HEK293 (cell line): ENCODE results near the gene MEX3C.

Source experiments
- CTCF ChIA-PET: fragments of 350-600 bp; formaldehyde crosslinking; extraction: SDS; loops from one replicate; lab custom pipeline; 2021; ENCODE audit warnings: antibody characterized with exemption; lab: Yijun Ruan, JAX
- POLR2A ChIA-PET: fragments of 300-600 bp; formaldehyde crosslinking; extraction: SDS; loops from one replicate; lab custom pipeline; 2020; ENCODE audit warnings: antibody characterized with exemption, inconsistent platforms; lab: Yijun Ruan, JAX
- H3K27ac ChIP-seq: fragments of 200-500 bp; sonication (Bioruptor generic); 2 replicates; pipeline ENCODE4 v1.5.1; 2014; ENCODE audit warnings: low read depth, low read length, control low read depth, inconsistent platforms; ENCODE audit errors: extremely low read depth
- H3K36me3 ChIP-seq, 2 experiments: fragments of 200-500 bp in 1 of 2; sonication (Bioruptor generic) in 1 of 2; 1 replicate in 1 of 2; 2 replicates in 1 of 2; pipeline ENCODE4 v1.5.1; 2014 to 2017; ENCODE audit warnings: inconsistent platforms in 2 of 2, low read length in 2 of 2; ENCODE audit not compliant: control insufficient read depth in 2 of 2, insufficient read depth in 1 of 2
- H3K4me1 ChIP-seq: fragments of 200-500 bp; sonication (Bioruptor generic); 2 replicates; pipeline ENCODE4 v1.5.1; 2014; ENCODE audit warnings: mild to moderate bottlenecking, low read length, inconsistent platforms; ENCODE audit not compliant: control insufficient read depth, insufficient read depth
- H3K4me3 ChIP-seq: 2 replicates; pipeline ENCODE4 v1.5.1; 2011; ENCODE audit warnings: low read depth, mild to moderate bottlenecking, control low read depth, low read length, moderate library complexity
- H3K9me3 ChIP-seq: fragments of 200-500 bp; sonication (Bioruptor generic); 2 replicates; pipeline ENCODE4 v1.5.1; 2014; ENCODE audit warnings: low read depth, low read length, inconsistent platforms; ENCODE audit not compliant: control insufficient read depth, insufficient read depth
- OVOL3 ChIP-seq: fragments of 450-650 bp; formaldehyde crosslinking; IDR thresholded peaks from 2 replicates; pipeline ENCODE4 v1.5.1; 2016; ENCODE audit warnings: missing biosample characterization, missing genetic modification characterization
- YY2 ChIP-seq: fragments of 450-650 bp; formaldehyde crosslinking; IDR thresholded peaks from 2 replicates; pipeline ENCODE4 v1.5.1; 2016; ENCODE audit warnings: missing biosample characterization, missing genetic modification characterization
- ZNF239 ChIP-seq: fragments of 450-650 bp; formaldehyde crosslinking; IDR thresholded peaks from 2 replicates; pipeline ENCODE4 v1.5.1; 2016; ENCODE audit warnings: missing biosample characterization, missing genetic modification characterization
- ZNF473 ChIP-seq: fragments of 450-650 bp; formaldehyde crosslinking; IDR thresholded peaks from 2 replicates; pipeline ENCODE4 v1.5.1; 2017; ENCODE audit warnings: missing biosample characterization, missing genetic modification characterization
- ZNF600 ChIP-seq: fragments of 450-650 bp; formaldehyde crosslinking; IDR thresholded peaks from 2 replicates; pipeline ENCODE4 v1.5.1; 2016; ENCODE audit warnings: missing biosample characterization, missing genetic modification characterization
- ZNF658 ChIP-seq: fragments of 450-650 bp; formaldehyde crosslinking; IDR thresholded peaks from 2 replicates; pipeline ENCODE4; 2016; ENCODE audit warnings: missing biosample characterization, missing genetic modification characterization
- ZSCAN30 ChIP-seq: fragments of 450-650 bp; IDR thresholded peaks from 2 replicates; pipeline ENCODE4 v1.5.1; 2018; ENCODE audit warnings: missing biosample characterization, mild to moderate bottlenecking, missing genetic modification characterization, moderate library complexity
- TF ChIP-seq, protein P1 (sequence below): fragments of 450-650 bp; formaldehyde crosslinking; IDR thresholded peaks from 2 replicates; pipeline ENCODE4 v1.5.1; 2017; ENCODE audit warnings: missing biosample characterization, missing genetic modification characterization
- TF ChIP-seq, protein P2 (sequence below): fragments of 450-650 bp; formaldehyde crosslinking; IDR thresholded peaks from 2 replicates; pipeline ENCODE4 v1.5.1; 2016; ENCODE audit warnings: missing biosample characterization, missing genetic modification characterization, borderline replicate concordance
- TF ChIP-seq, protein P3 (sequence below): fragments of 450-650 bp; formaldehyde crosslinking; IDR thresholded peaks from 2 replicates; pipeline ENCODE4 v1.5.1; 2016; ENCODE audit warnings: missing biosample characterization, missing genetic modification characterization, borderline replicate concordance
- TF ChIP-seq, protein P4 (sequence below): fragments of 450-650 bp; formaldehyde crosslinking; IDR thresholded peaks from 2 replicates; pipeline ENCODE4 v1.5.1; 2016; ENCODE audit warnings: missing biosample characterization, missing genetic modification characterization
- TF ChIP-seq, protein P5 (sequence below): fragments of 450-650 bp; formaldehyde crosslinking; IDR thresholded peaks from 2 replicates; pipeline ENCODE4 v1.5.1; 2016; ENCODE audit warnings: missing biosample characterization, missing genetic modification characterization

MEX3C gene

DNA sequence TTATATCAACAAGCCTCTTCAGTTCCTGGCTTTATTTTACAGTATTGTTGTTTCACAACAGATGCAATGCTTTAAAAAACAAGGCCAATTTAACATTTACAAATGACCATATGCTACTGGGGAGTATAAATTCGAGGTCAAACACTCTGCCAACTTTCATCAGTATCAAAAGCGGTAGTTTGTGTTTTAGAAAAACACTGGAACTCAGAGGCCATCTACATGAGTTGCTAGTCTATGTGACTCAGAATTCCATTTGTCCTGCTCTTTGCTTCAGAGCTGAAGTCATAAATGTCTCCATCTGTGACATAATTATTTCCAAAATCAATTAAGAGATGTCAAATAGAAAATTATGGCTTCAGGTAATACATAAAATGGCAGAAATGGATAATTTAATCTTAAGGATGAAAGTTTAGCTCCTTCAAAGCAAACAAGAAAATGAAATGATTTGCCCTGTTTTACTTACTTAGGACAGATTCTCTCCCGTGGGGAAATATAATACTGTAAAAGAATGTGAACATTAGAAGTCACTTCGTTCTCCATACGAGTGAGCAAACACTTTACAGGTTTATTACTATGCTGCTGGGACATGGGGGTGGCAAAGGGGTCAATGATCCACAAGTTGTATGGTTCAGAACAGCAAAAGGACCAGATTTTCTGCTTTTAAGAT is 3.7 kb downstream of the MEX3C start (continued):
- TF ChIP-seq, protein P1, sequence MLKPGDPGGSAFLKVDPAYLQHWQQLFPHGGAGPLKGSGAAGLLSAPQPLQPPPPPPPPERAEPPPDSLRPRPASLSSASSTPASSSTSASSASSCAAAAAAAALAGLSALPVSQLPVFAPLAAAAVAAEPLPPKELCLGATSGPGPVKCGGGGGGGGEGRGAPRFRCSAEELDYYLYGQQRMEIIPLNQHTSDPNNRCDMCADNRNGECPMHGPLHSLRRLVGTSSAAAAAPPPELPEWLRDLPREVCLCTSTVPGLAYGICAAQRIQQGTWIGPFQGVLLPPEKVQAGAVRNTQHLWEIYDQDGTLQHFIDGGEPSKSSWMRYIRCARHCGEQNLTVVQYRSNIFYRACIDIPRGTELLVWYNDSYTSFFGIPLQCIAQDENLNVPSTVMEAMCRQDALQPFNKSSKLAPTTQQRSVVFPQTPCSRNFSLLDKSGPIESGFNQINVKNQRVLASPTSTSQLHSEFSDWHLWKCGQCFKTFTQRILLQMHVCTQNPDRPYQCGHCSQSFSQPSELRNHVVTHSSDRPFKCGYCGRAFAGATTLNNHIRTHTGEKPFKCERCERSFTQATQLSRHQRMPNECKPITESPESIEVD (tag by site-specific recombination), result no peak; the same call in none of the 2 replicates
- TF ChIP-seq OVOL3 (tag by site-specific recombination), result no peak
- TF ChIP-seq, protein P2, sequence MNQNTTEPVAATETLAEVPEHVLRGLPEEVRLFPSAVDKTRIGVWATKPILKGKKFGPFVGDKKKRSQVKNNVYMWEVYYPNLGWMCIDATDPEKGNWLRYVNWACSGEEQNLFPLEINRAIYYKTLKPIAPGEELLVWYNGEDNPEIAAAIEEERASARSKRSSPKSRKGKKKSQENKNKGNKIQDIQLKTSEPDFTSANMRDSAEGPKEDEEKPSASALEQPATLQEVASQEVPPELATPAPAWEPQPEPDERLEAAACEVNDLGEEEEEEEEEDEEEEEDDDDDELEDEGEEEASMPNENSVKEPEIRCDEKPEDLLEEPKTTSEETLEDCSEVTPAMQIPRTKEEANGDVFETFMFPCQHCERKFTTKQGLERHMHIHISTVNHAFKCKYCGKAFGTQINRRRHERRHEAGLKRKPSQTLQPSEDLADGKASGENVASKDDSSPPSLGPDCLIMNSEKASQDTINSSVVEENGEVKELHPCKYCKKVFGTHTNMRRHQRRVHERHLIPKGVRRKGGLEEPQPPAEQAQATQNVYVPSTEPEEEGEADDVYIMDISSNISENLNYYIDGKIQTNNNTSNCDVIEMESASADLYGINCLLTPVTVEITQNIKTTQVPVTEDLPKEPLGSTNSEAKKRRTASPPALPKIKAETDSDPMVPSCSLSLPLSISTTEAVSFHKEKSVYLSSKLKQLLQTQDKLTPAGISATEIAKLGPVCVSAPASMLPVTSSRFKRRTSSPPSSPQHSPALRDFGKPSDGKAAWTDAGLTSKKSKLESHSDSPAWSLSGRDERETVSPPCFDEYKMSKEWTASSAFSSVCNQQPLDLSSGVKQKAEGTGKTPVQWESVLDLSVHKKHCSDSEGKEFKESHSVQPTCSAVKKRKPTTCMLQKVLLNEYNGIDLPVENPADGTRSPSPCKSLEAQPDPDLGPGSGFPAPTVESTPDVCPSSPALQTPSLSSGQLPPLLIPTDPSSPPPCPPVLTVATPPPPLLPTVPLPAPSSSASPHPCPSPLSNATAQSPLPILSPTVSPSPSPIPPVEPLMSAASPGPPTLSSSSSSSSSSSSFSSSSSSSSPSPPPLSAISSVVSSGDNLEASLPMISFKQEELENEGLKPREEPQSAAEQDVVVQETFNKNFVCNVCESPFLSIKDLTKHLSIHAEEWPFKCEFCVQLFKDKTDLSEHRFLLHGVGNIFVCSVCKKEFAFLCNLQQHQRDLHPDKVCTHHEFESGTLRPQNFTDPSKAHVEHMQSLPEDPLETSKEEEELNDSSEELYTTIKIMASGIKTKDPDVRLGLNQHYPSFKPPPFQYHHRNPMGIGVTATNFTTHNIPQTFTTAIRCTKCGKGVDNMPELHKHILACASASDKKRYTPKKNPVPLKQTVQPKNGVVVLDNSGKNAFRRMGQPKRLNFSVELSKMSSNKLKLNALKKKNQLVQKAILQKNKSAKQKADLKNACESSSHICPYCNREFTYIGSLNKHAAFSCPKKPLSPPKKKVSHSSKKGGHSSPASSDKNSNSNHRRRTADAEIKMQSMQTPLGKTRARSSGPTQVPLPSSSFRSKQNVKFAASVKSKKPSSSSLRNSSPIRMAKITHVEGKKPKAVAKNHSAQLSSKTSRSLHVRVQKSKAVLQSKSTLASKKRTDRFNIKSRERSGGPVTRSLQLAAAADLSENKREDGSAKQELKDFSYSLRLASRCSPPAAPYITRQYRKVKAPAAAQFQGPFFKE (tag by site-specific recombination), result no peak
- TF ChIP-seq YY2 (tag by site-specific recombination), result no peak
- TF ChIP-seq, all 188 proteins: peak for 24

DNA sequence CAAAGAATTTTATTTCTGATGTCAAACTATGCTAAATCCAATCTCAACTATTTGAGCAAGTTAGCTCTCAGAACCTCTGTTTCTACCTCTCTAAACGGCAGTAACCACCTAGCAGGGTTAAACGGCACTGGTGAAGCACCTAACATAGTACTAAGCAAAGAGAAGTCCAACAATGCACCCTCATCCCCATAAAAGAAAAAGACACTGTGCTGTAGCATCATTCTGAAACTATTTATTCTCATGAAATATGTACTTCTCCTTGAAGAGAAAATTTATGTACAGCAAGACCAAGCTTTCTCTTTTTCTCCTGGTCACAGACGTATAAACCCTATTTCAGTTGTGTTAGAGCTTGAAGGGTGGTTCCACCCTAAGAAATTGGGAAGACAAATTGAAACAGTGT is 4.8 kb downstream of the MEX3C start:
- no peaks in the 10 kb centered on the region for H3K9me3 ChIP-seq
- ChIA-PET POLR2A (no interaction called here), CTCF (interaction anchor here (0.8 to 2.0 kb wide), 3 partner anchors 82 to 372 kb away, joined by 4 to 5 read pairs (median 4); no protein-coding TSS in a partner anchor)
- H3K27ac ChIP-seq, result no peak overlapping the region
- TF ChIP-seq, protein P3, sequence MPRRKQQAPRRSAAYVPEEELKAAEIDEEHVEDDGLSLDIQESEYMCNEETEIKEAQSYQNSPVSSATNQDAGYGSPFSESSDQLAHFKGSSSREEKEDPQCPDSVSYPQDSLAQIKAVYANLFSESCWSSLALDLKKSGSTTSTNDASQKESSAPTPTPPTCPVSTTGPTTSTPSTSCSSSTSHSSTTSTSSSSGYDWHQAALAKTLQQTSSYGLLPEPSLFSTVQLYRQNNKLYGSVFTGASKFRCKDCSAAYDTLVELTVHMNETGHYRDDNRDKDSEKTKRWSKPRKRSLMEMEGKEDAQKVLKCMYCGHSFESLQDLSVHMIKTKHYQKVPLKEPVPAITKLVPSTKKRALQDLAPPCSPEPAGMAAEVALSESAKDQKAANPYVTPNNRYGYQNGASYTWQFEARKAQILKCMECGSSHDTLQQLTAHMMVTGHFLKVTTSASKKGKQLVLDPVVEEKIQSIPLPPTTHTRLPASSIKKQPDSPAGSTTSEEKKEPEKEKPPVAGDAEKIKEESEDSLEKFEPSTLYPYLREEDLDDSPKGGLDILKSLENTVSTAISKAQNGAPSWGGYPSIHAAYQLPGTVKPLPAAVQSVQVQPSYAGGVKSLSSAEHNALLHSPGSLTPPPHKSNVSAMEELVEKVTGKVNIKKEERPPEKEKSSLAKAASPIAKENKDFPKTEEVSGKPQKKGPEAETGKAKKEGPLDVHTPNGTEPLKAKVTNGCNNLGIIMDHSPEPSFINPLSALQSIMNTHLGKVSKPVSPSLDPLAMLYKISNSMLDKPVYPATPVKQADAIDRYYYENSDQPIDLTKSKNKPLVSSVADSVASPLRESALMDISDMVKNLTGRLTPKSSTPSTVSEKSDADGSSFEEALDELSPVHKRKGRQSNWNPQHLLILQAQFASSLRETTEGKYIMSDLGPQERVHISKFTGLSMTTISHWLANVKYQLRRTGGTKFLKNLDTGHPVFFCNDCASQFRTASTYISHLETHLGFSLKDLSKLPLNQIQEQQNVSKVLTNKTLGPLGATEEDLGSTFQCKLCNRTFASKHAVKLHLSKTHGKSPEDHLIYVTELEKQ (tag by site-specific recombination), result no peak
- TF ChIP-seq, protein P4, sequence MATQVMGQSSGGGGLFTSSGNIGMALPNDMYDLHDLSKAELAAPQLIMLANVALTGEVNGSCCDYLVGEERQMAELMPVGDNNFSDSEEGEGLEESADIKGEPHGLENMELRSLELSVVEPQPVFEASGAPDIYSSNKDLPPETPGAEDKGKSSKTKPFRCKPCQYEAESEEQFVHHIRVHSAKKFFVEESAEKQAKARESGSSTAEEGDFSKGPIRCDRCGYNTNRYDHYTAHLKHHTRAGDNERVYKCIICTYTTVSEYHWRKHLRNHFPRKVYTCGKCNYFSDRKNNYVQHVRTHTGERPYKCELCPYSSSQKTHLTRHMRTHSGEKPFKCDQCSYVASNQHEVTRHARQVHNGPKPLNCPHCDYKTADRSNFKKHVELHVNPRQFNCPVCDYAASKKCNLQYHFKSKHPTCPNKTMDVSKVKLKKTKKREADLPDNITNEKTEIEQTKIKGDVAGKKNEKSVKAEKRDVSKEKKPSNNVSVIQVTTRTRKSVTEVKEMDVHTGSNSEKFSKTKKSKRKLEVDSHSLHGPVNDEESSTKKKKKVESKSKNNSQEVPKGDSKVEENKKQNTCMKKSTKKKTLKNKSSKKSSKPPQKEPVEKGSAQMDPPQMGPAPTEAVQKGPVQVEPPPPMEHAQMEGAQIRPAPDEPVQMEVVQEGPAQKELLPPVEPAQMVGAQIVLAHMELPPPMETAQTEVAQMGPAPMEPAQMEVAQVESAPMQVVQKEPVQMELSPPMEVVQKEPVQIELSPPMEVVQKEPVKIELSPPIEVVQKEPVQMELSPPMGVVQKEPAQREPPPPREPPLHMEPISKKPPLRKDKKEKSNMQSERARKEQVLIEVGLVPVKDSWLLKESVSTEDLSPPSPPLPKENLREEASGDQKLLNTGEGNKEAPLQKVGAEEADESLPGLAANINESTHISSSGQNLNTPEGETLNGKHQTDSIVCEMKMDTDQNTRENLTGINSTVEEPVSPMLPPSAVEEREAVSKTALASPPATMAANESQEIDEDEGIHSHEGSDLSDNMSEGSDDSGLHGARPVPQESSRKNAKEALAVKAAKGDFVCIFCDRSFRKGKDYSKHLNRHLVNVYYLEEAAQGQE (tag by site-specific recombination), result no peak
- TF ChIP-seq ZNF658 (tag by site-specific recombination) (no peak), ZSCAN30 (tag by site-specific recombination) (no peak), ZNF239 (no peak), ZNF473 (tag by site-specific recombination) (no peak), ZNF600 (tag by site-specific recombination) (no peak)
- TF ChIP-seq, protein P5, sequence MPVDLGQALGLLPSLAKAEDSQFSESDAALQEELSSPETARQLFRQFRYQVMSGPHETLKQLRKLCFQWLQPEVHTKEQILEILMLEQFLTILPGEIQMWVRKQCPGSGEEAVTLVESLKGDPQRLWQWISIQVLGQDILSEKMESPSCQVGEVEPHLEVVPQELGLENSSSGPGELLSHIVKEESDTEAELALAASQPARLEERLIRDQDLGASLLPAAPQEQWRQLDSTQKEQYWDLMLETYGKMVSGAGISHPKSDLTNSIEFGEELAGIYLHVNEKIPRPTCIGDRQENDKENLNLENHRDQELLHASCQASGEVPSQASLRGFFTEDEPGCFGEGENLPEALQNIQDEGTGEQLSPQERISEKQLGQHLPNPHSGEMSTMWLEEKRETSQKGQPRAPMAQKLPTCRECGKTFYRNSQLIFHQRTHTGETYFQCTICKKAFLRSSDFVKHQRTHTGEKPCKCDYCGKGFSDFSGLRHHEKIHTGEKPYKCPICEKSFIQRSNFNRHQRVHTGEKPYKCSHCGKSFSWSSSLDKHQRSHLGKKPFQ, result no peak
- peaks cover 0 to 3% of the 10 kb centered on the region in 2 experiments; a peak in 1 of 3 replicates for H3K36me3 ChIP-seq
- no peak overlapping the region for H3K4me3 ChIP-seq
- peaks cover 40% of the 10 kb centered on the region for H3K4me1 ChIP-seq
